ENCODE data around the gene CFC1B. TPM values are rescaled to one million over a fixed set of nuclear protein-coding genes. Genes with fewer than 3 reads are reported as not detected.
"Not testable (repeated sequence)": the region's sequence is repeated elsewhere in the genome, so short reads cannot be mapped to it uniquely, and the experiment has no call there.

The CFC1B gene
- total and polyA plus RNA-seq, 2 donors = not detected

DNA sequence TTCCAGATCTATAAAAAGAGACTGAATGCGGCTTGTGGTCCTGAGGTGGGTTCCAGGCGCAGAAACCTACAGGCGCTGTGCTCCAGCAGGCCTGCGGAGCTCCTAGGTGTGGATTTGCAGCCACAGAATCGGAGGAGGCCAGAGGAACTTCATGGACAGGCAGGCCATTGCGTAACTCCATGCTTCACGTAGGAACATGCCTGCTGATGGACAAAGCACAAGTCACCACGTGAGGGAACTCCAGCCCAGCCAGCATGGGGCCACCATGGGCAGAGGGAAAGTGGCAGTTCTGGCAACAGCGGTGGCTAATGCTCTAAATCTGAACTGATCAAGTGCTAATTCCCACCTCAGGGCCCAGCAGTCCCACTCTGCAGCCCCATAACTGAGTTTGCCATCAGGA, 17.2 kb downstream of the CFC1B start:
- H3K4me3 ChIP-seq (ENCODE audit: low read depth, low read length); H3K36me3 ChIP-seq (ENCODE audit: insufficient read depth); H3K27ac ChIP-seq (ENCODE audit: low read depth); H3K4me1 ChIP-seq (ENCODE audit: insufficient read depth); DNase-seq (ENCODE audit: extremely low spot score): not testable (repeated sequence)
- no CpG with 5 or more reads among the region's 9 CpGs for WGBS

DNA sequence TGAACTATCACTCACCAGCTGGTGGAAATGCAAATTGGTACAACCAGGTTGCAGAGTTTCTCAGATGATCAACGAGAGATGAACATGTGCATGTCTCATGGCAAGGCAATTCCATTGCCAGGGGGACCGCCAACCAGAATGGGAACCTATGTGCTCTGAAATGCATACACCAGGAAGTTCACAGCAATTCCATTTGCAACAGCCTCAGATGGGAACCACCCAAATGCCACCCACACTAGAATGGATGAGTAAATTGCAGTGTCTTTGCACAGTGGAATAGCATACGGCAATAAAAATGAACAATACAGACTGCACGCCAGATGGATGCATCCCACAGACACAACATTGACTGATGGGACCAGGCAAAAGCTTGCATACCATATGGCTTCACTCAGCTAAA, 21.8 kb downstream of the CFC1B start:
- H3K27ac ChIP-seq (ENCODE audit: low read depth); H3K4me3 ChIP-seq (ENCODE audit: low read depth, low read length); DNase-seq (ENCODE audit: extremely low spot score); H3K4me1 ChIP-seq (ENCODE audit: insufficient read depth); H3K36me3 ChIP-seq (ENCODE audit: insufficient read depth): not testable (repeated sequence)
- WGBS = no CpG with 5 or more reads among the region's 4 CpGs

DNA sequence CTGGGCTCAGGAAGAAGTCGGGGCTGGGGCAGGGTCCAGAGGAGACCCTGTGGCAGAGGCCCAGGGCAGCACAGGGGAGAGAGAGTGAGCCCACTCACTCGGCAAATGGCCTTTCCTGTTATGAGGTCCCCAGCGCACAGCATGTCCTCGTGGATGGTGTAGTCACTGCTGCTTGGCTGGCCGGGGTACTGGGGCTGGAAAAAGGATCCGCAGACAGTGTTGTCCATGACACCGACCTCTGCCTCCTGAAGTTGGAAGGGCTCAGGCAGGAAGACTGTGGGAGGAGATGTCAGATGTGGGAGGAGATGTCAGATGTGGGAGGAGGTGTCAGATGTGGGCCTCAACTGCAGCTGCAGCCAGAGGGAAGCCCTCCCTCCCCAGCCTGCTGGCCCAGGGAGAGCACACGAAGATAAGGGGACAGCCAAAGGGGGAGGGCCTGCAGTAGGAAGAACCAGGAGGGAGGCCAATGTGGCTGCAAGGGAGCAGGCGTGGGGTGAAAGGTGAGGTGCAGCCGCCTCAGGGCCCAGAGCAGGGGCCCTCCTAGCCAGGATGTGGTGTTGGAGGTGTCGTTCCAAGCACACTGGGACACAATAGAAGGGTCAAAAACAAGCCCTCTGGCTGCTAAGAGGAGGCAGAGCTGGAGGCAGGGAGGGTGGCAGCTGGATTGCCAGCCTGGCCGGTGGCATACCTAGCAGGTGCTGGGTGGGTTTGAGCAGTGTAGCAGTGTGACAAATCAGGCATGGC, 22.9 kb downstream of the CFC1B start:
- DNase-seq (ENCODE audit: extremely low spot score); H3K27ac ChIP-seq (ENCODE audit: low read depth); H3K36me3 ChIP-seq (ENCODE audit: insufficient read depth); H3K4me1 ChIP-seq (ENCODE audit: insufficient read depth); H3K4me3 ChIP-seq (ENCODE audit: low read depth, low read length): not testable (repeated sequence)
- WGBS = no CpG with 5 or more reads among the region's 12 CpGs

DNA sequence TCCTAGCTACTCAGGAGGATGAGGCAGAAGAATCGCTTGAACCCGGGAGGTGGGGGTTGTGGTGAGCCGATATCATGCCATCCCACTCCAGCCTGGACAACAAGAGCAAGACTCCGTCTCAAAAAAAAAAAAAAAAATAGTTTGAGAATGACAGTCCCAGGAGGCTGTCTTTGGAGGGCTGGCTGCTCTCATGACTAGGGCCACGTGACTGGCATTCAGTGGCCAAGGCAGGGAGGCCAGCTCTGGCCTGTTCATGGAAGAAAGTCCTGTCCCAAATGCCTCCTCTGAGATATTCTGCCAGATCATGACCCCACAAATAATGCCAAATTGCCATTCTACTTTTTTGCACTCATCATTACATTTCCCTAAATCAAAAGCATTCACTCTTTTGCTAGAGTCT, 24.0 kb downstream of the CFC1B start:
- H3K27ac ChIP-seq (ENCODE audit: low read depth); H3K4me1 ChIP-seq (ENCODE audit: insufficient read depth); H3K36me3 ChIP-seq (ENCODE audit: insufficient read depth); DNase-seq (ENCODE audit: extremely low spot score); H3K4me3 ChIP-seq (ENCODE audit: low read depth, low read length): not testable (repeated sequence)
- no CpG with 5 or more reads among the region's 5 CpGs for WGBS

DNA sequence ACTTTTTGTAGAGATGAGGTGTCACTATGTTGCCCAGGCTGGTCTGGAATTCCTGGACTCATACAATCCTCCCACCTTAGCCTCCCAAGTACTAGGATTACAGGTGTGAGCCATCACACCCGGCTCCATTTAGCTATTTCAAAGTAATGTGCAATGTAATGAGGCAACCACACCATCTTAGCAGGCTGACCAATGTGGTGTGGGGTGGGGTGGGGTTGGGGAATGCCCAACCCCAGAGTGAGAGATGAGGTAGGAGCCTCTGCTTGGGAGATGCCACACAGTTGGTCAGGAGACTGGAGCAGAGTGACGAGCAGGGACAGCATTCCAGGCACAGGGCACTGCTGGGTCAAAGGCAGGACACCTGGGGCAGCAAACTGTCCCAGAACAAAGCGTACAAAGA, 27.4 kb downstream of the CFC1B start:
- not testable (repeated sequence) for H3K4me3 ChIP-seq (ENCODE audit: low read depth, low read length)
- WGBS = no CpG with 5 or more reads among the region's 3 CpGs

DNA sequence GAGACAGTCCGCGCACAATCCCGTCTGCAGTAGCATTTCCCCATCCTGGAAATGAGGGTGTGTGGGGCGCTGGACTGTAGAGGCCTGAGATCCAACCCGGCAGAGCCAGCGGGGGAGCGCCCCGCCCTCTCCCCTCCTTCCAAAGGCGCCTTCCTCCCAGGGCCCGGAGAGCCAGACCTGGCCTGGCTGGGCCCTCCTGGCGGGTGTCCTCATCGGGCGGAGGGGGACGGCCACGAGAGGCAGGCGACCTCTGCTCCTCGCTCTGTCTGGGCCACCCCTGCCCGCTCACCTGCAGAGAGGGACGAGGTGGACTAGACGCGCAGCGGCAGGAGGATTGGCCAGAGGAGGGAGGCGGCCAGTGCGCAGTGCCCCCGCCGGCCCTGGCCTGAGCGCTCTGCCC, 28.5 kb downstream of the CFC1B start:
- WGBS = no CpG with 5 or more reads among the region's 27 CpGs
- not testable (repeated sequence) for H3K4me1 ChIP-seq (ENCODE audit: insufficient read depth); DNase-seq (ENCODE audit: extremely low spot score); H3K4me3 ChIP-seq (ENCODE audit: low read depth, low read length); H3K36me3 ChIP-seq (ENCODE audit: insufficient read depth); H3K27ac ChIP-seq (ENCODE audit: low read depth)

More for the DNA sequence above, 27.4 kb downstream of the CFC1B start:
- not testable (repeated sequence) for H3K27ac ChIP-seq (ENCODE audit: low read depth); H3K4me1 ChIP-seq (ENCODE audit: insufficient read depth); H3K36me3 ChIP-seq (ENCODE audit: insufficient read depth); DNase-seq (ENCODE audit: extremely low spot score)

DNA sequence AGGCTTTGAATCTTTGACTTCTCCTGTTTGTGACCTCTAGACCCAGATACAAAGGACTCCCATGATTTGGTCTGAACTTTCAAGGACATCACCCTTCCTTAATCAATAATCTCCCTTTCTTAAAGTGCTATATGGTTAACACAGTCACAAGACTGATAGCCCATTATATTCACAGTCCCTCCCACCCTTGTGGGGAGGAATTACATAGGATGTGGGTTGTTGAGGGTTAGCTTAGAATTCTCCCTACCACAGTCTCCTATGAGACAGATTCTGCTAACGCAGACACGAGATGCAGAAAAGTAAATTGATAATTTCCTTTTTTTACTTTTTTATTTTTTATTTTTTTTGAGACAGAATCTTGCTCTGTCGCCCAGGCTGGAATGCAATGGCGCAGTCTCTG, 33.2 kb downstream of the CFC1B start:
- not testable (repeated sequence) for H3K36me3 ChIP-seq (ENCODE audit: insufficient read depth); H3K4me3 ChIP-seq (ENCODE audit: low read depth, low read length); H3K4me1 ChIP-seq (ENCODE audit: insufficient read depth); DNase-seq (ENCODE audit: extremely low spot score); H3K27ac ChIP-seq (ENCODE audit: low read depth)
- WGBS = no CpG with 5 or more reads among the region's 4 CpGs

DNA sequence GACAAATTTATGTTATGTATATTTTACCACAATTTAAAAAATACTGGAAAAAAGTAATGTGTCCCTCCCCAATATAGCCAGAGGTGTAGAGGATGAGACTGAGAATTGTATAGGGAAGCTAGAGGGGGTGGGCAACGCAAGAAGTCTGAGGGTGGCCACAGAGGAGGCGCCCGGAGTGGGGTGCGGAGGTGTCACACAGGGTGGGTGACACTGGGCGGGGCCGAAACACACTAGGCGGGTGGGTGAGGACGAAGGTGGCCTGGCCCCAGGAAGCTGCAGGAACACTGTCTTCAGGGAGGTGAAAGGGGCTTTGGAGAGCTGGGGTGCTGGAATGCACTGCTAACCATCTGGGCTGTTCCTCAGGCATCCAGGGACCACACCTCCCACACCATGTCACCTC, 35.4 kb downstream of the CFC1B start:
- H3K4me1 ChIP-seq (ENCODE audit: insufficient read depth); H3K36me3 ChIP-seq (ENCODE audit: insufficient read depth); H3K27ac ChIP-seq (ENCODE audit: low read depth); DNase-seq (ENCODE audit: extremely low spot score); H3K4me3 ChIP-seq (ENCODE audit: low read depth, low read length): not testable (repeated sequence)
- no CpG with 5 or more reads among the region's 8 CpGs for WGBS

DNA sequence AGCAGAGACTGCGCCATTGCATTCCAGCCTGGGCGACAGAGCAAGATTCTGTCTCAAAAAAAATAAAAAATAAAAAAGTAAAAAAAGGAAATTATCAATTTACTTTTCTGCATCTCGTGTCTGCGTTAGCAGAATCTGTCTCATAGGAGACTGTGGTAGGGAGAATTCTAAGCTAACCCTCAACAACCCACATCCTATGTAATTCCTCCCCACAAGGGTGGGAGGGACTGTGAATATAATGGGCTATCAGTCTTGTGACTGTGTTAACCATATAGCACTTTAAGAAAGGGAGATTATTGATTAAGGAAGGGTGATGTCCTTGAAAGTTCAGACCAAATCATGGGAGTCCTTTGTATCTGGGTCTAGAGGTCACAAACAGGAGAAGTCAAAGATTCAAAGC, 45.1 kb downstream of the CFC1B start:
- WGBS = no CpG with 5 or more reads among the region's 4 CpGs
- not testable (repeated sequence) for H3K4me1 ChIP-seq (ENCODE audit: insufficient read depth); H3K27ac ChIP-seq (ENCODE audit: low read depth); H3K36me3 ChIP-seq (ENCODE audit: insufficient read depth); H3K4me3 ChIP-seq (ENCODE audit: low read depth, low read length); DNase-seq (ENCODE audit: extremely low spot score)

DNA sequence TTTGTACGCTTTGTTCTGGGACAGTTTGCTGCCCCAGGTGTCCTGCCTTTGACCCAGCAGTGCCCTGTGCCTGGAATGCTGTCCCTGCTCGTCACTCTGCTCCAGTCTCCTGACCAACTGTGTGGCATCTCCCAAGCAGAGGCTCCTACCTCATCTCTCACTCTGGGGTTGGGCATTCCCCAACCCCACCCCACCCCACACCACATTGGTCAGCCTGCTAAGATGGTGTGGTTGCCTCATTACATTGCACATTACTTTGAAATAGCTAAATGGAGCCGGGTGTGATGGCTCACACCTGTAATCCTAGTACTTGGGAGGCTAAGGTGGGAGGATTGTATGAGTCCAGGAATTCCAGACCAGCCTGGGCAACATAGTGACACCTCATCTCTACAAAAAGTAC, 50.9 kb downstream of the CFC1B start:
- WGBS = no CpG with 5 or more reads among the region's 3 CpGs
- H3K27ac ChIP-seq (ENCODE audit: low read depth); H3K4me1 ChIP-seq (ENCODE audit: insufficient read depth); H3K36me3 ChIP-seq (ENCODE audit: insufficient read depth); H3K4me3 ChIP-seq (ENCODE audit: low read depth, low read length); DNase-seq (ENCODE audit: extremely low spot score): not testable (repeated sequence)

DNA sequence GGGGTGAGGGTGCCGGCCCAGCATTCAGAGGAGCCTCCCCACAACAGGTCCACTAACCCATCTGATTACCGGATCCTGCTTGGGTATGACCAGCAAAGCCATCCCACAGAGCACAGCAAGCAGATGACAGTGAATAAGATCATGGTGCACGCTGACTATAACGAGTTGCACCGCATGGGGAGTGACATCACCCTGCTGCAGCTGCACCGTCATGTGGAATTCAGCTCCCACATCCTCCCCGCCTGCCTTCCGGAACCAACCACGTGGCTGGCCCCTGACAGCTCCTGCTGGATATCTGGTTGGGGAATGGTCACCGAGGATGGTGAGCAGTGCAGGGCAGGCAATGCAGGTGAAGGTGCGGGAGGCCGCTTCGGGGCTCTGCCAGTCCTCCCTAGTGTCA, 53.2 kb downstream of the CFC1B start:
- not testable (repeated sequence) for H3K4me1 ChIP-seq (ENCODE audit: insufficient read depth); H3K27ac ChIP-seq (ENCODE audit: low read depth); DNase-seq (ENCODE audit: extremely low spot score); H3K4me3 ChIP-seq (ENCODE audit: low read depth, low read length); H3K36me3 ChIP-seq (ENCODE audit: insufficient read depth)
- WGBS = 87% methylated on average over 7 of the region's 13 CpGs

DNA sequence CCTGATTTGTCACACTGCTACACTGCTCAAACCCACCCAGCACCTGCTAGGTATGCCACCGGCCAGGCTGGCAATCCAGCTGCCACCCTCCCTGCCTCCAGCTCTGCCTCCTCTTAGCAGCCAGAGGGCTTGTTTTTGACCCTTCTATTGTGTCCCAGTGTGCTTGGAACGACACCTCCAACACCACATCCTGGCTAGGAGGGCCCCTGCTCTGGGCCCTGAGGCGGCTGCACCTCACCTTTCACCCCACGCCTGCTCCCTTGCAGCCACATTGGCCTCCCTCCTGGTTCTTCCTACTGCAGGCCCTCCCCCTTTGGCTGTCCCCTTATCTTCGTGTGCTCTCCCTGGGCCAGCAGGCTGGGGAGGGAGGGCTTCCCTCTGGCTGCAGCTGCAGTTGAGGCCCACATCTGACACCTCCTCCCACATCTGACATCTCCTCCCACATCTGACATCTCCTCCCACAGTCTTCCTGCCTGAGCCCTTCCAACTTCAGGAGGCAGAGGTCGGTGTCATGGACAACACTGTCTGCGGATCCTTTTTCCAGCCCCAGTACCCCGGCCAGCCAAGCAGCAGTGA, 55.3 kb downstream of the CFC1B start:
- H3K36me3 ChIP-seq (ENCODE audit: insufficient read depth); H3K27ac ChIP-seq (ENCODE audit: low read depth); H3K4me1 ChIP-seq (ENCODE audit: insufficient read depth); DNase-seq (ENCODE audit: extremely low spot score); H3K4me3 ChIP-seq (ENCODE audit: low read depth, low read length): not testable (repeated sequence)
- WGBS = no CpG with 5 or more reads among the region's 8 CpGs

DNA sequence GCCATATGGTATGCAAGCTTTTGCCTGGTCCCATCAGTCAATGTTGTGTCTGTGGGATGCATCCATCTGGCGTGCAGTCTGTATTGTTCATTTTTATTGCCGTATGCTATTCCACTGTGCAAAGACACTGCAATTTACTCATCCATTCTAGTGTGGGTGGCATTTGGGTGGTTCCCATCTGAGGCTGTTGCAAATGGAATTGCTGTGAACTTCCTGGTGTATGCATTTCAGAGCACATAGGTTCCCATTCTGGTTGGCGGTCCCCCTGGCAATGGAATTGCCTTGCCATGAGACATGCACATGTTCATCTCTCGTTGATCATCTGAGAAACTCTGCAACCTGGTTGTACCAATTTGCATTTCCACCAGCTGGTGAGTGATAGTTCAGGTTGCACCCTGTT, 56.5 kb downstream of the CFC1B start:
- not testable (repeated sequence) for H3K4me3 ChIP-seq (ENCODE audit: low read depth, low read length); H3K27ac ChIP-seq (ENCODE audit: low read depth); H3K36me3 ChIP-seq (ENCODE audit: insufficient read depth); H3K4me1 ChIP-seq (ENCODE audit: insufficient read depth); DNase-seq (ENCODE audit: extremely low spot score)
- WGBS = no CpG with 5 or more reads among the region's 4 CpGs
